Activated T-helper 1 cell treated with Interleukin-2 at 50 U/mL for 16 hours (primary cell): ENCODE results near the gene JMJD6.

Experiments used
- DNase-seq: peaks from one replicate; pipeline ENCODE4 v3.0.0-alpha.2; 2020; ENCODE audit warnings: low read depth

The JMJD6 gene

GRCh38 chr17:76697702-76698465, 28.5 kb downstream of the JMJD6 start:
- no peak for DNase-seq

- no peak for DNase-seq
Observed at GRCh38 chr17:76696763-76697701, 29.4 kb downstream of the JMJD6 start.

GRCh38 chr17:76695059-76695831, 31.2 kb downstream of the JMJD6 start:
- no peak for DNase-seq

- no peak for DNase-seq
Observed at GRCh38 chr17:76691379-76692191, 34.8 kb downstream of the JMJD6 start.

- no peak for DNase-seq
Observed at GRCh38 chr17:76690596-76691280, 35.7 kb downstream of the JMJD6 start.

- no peak for DNase-seq
Observed at GRCh38 chr17:76689859-76690258, 36.5 kb downstream of the JMJD6 start.

GRCh38 chr17:76688165-76688622, 38.2 kb downstream of the JMJD6 start:
- DNase-seq = no peak

GRCh38 chr17:76687298-76688164, 38.9 kb downstream of the JMJD6 start:
- no peak for DNase-seq

GRCh38 chr17:76686538-76687297, 39.7 kb downstream of the JMJD6 start:
- no peak for DNase-seq

GRCh38 chr17:76685846-76686245, 40.6 kb downstream of the JMJD6 start:
- DNase-seq = no peak

- no peak for DNase-seq
Observed at GRCh38 chr17:76685366-76685765, 41.0 kb downstream of the JMJD6 start.

- no peak for DNase-seq
Observed at GRCh38 chr17:76684756-76685155, 41.6 kb downstream of the JMJD6 start.

GRCh38 chr17:76683921-76684745, 42.3 kb downstream of the JMJD6 start:
- no peak for DNase-seq

- no peak for DNase-seq
Observed at GRCh38 chr17:76683011-76683755, 43.2 kb downstream of the JMJD6 start.

- DNase-seq = no peak
Observed at GRCh38 chr17:76682296-76682695, 44.1 kb downstream of the JMJD6 start.

GRCh38 chr17:76681222-76682137, 44.9 kb downstream of the JMJD6 start:
- DNase-seq = peak; percentile 50
